Measurements from ENCODE around the gene SULT1B1. TPM values are rescaled to one million over a fixed set of nuclear protein-coding genes. Genes with fewer than 3 reads are reported as not detected.

SULT1B1 gene
- total and polyA plus RNA-seq, 2 experiments from 2014 or later, result 0.10 to 2.6 TPM

DNA sequence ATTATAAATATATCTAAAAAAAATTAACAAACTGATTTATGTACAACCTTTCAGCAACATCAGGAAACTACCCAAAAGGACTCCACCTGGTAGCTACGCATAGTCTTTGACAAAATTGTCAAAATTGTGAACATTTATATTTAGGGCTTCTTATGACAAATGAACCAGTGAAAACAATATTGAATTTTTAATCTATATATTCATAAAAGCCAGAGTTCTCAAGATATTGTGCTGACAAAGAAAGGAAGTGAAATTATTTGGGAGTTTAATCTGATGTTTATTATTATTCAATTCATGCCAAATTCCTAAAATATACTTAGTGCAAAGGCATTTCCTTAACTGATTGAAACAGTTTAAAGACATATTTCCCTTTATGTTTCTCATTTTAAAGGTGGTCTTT is 5.3 kb upstream of the SULT1B1 start:
- TF ChIP-seq EZH2phosphoT487 (IDR thresholded peaks at IDR 0.05; ENCODE audit: insufficient read depth, low read depth) (no peak), EZH2 (IDR thresholded peaks at IDR 0.05; ENCODE audit: insufficient read depth, poor library complexity, severe bottlenecking) (no peak)
- 94 to 100% methylated on average over 1 of the region's 1 CpG for WGBS, 2 experiments (ENCODE audit: low coverage in 1 of 2, low lambda C conversion rate in 2 of 2, missing lambda C conversion rate in 2 of 2)
- no peaks in the 10 kb centered on the region for H3K9me2 ChIP-seq (ENCODE audit: insufficient read depth)
- H3F3A ChIP-seq (ENCODE audit: insufficient read depth), result 0 out of 2 replicates have a peak, but pooled peaks cover 3% of the 10 kb centered on the region
- no peaks in the 10 kb centered on the region for H3K9me3 ChIP-seq (ENCODE audit: low read depth)
- no peak overlapping the region for H3K4me2 ChIP-seq (ENCODE audit: unreplicated experiment)
- no peaks in the 10 kb centered on the region for H3K27me3 ChIP-seq (replicated peaks; ENCODE audit: insufficient read depth)
- H3K9ac ChIP-seq, result no peak overlapping the region
- DNase-seq, result no peak
- H3K4me1 ChIP-seq (ENCODE audit: insufficient read depth), result peaks cover 10% of the 10 kb centered on the region
- no peaks in the 10 kb centered on the region for H4K20me1 ChIP-seq (ENCODE audit: insufficient read depth)
- no peak overlapping the region for H2AFZ ChIP-seq
- no peak overlapping the region for H3K4me3 ChIP-seq
- H3K79me2 ChIP-seq (ENCODE audit: insufficient read depth), result no peaks in the 10 kb centered on the region
- no peaks in the 10 kb centered on the region for H3K36me3 ChIP-seq (ENCODE audit: low read depth)
- H3K27ac ChIP-seq, result no peak overlapping the region
- in situ Hi-C loops (cut with MboI), result no loop called here

DNA sequence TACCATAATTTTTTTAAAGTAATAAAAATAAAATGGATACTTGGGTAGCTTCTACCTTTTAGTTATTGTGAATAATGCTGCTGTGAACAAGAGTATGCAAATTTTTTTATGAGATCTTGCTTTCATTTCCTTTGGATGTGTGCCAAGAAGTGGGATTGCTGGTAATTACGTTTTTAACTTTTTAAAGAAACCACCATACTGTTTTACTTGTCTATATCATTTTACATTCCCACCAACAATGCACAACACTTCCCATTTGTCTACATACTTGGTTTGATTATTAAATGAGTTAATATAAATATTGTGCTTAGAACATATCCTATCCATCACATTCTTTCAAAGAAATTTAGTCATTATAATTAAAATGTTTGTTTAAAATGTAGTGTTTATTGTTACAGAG is 3.9 kb upstream of the SULT1B1 start:
- H3K4me1 ChIP-seq (ENCODE audit: insufficient read depth), result peaks cover 24% of the 10 kb centered on the region
- no peak for DNase-seq
- TF ChIP-seq EZH2 (IDR thresholded peaks at IDR 0.05; ENCODE audit: insufficient read depth, poor library complexity, severe bottlenecking) (no peak), EZH2phosphoT487 (IDR thresholded peaks at IDR 0.05; ENCODE audit: insufficient read depth, low read depth) (no peak)
- no peaks in the 10 kb centered on the region for H3K27me3 ChIP-seq (replicated peaks; ENCODE audit: insufficient read depth)
- no peak overlapping the region for H3K4me3 ChIP-seq
- no peaks in the 10 kb centered on the region for H4K20me1 ChIP-seq (ENCODE audit: insufficient read depth)
- no peak overlapping the region for H2AFZ ChIP-seq
- H3K4me2 ChIP-seq (ENCODE audit: unreplicated experiment), result no peak overlapping the region
- no peak overlapping the region for H3K27ac ChIP-seq
- no peak overlapping the region for H3K9ac ChIP-seq
- 0 out of 2 replicates have a peak, but pooled peaks cover 5% of the 10 kb centered on the region for H3F3A ChIP-seq (ENCODE audit: insufficient read depth)
- H3K79me2 ChIP-seq (ENCODE audit: insufficient read depth), result no peaks in the 10 kb centered on the region
- H3K9me3 ChIP-seq (ENCODE audit: low read depth), result no peaks in the 10 kb centered on the region
- in situ Hi-C loops (cut with MboI), result no loop called here
- H3K36me3 ChIP-seq (ENCODE audit: low read depth), result no peaks in the 10 kb centered on the region
- WGBS, 2 experiments (ENCODE audit: low coverage in 1 of 2, low lambda C conversion rate in 2 of 2, missing lambda C conversion rate in 2 of 2), result 0 to 2% methylated on average over 1 of the region's 1 CpG
- H3K9me2 ChIP-seq (ENCODE audit: insufficient read depth), result no peaks in the 10 kb centered on the region

GRCh38 chr4:69763233-69763632 is 2.8 kb upstream of the SULT1B1 start:
- DNase-seq, result no peak
- no peak overlapping the region for H3K9ac ChIP-seq
- no peaks in the 10 kb centered on the region for H3K79me2 ChIP-seq (ENCODE audit: insufficient read depth)
- no peaks in the 10 kb centered on the region for H3K36me3 ChIP-seq (ENCODE audit: low read depth)
- H3K4me2 ChIP-seq (ENCODE audit: unreplicated experiment), result no peak overlapping the region
- no peaks in the 10 kb centered on the region for H3K9me3 ChIP-seq (ENCODE audit: low read depth)
- H3K4me3 ChIP-seq, result no peak overlapping the region
- H3K27ac ChIP-seq, result no peak overlapping the region
- H3K4me1 ChIP-seq (ENCODE audit: insufficient read depth), result peaks cover 24% of the 10 kb centered on the region
- no peak overlapping the region for H2AFZ ChIP-seq
- in situ Hi-C loops (cut with MboI), result no loop called here
- TF ChIP-seq EZH2phosphoT487 (IDR thresholded peaks at IDR 0.05; ENCODE audit: insufficient read depth, low read depth) (no peak), EZH2 (IDR thresholded peaks at IDR 0.05; ENCODE audit: insufficient read depth, poor library complexity, severe bottlenecking) (no peak)
- H3K27me3 ChIP-seq (replicated peaks; ENCODE audit: insufficient read depth), result no peaks in the 10 kb centered on the region
- no peaks in the 10 kb centered on the region for H4K20me1 ChIP-seq (ENCODE audit: insufficient read depth)
- no peaks in the 10 kb centered on the region for H3K9me2 ChIP-seq (ENCODE audit: insufficient read depth)
- 87 to 94% methylated on average over 3 of the region's 3 CpGs for WGBS, 2 experiments (ENCODE audit: low coverage in 1 of 2, low lambda C conversion rate in 2 of 2, missing lambda C conversion rate in 2 of 2)
- 0 out of 2 replicates have a peak, but pooled peaks cover 5% of the 10 kb centered on the region for H3F3A ChIP-seq (ENCODE audit: insufficient read depth)

GRCh38 chr4:69759189-69759604 is 1.2 kb downstream of the SULT1B1 start:
- Histone ChIP-seq H2AFZ (0 out of 2 replicates have a peak overlapping the region, but pooled peaks have one; percentile 16), H3K27ac (no peak overlapping the region), H3K9me3 (ENCODE audit: low read depth) (no peaks in the 10 kb centered on the region), H3K9me2 (ENCODE audit: insufficient read depth) (no peaks in the 10 kb centered on the region), H3K27me3 (replicated peaks; ENCODE audit: insufficient read depth) (no peaks in the 10 kb centered on the region), H3K4me3 (no peak overlapping the region), H3K36me3 (ENCODE audit: low read depth) (no peaks in the 10 kb centered on the region), H4K20me1 (ENCODE audit: insufficient read depth) (no peaks in the 10 kb centered on the region), H3K4me2 (ENCODE audit: unreplicated experiment) (no peak overlapping the region), H3K79me2 (ENCODE audit: insufficient read depth) (no peaks in the 10 kb centered on the region), H3K9ac (no peak overlapping the region), H3F3A (ENCODE audit: insufficient read depth) (0 out of 2 replicates have a peak, but pooled peaks cover 5% of the 10 kb centered on the region), H3K4me1 (ENCODE audit: insufficient read depth) (peaks cover 17% of the 10 kb centered on the region)
- WGBS, 2 experiments (ENCODE audit: low coverage in 1 of 2, low lambda C conversion rate in 2 of 2, missing lambda C conversion rate in 2 of 2), result 60 to 72% methylated on average over 6 of the region's 6 CpGs
- DNase-seq, result peak; percentile 19
- no peak for TF ChIP-seq EZH2 (IDR thresholded peaks at IDR 0.05; ENCODE audit: insufficient read depth, poor library complexity, severe bottlenecking)
- no peak for TF ChIP-seq EZH2phosphoT487 (IDR thresholded peaks at IDR 0.05; ENCODE audit: insufficient read depth, low read depth)
- in situ Hi-C loops (cut with MboI), result no loop called here

GRCh38 chr4:69757464-69757863 is 3.0 kb downstream of the SULT1B1 start:
- no peaks in the 10 kb centered on the region for H4K20me1 ChIP-seq (ENCODE audit: insufficient read depth)
- peaks cover 17% of the 10 kb centered on the region for H3K4me1 ChIP-seq (ENCODE audit: insufficient read depth)
- WGBS, 2 experiments (ENCODE audit: low coverage in 1 of 2, low lambda C conversion rate in 2 of 2, missing lambda C conversion rate in 2 of 2), result 79 to 82% methylated on average over 2 of the region's 2 CpGs
- no peak overlapping the region for H3K4me2 ChIP-seq (ENCODE audit: unreplicated experiment)
- in situ Hi-C loops (cut with MboI), result no loop called here
- H3K27ac ChIP-seq, result no peak overlapping the region
- DNase-seq, result no peak
- no peaks in the 10 kb centered on the region for H3K36me3 ChIP-seq (ENCODE audit: low read depth)
- H3K79me2 ChIP-seq (ENCODE audit: insufficient read depth), result no peaks in the 10 kb centered on the region
- no peaks in the 10 kb centered on the region for H3K27me3 ChIP-seq (replicated peaks; ENCODE audit: insufficient read depth)
- H2AFZ ChIP-seq, result no peak overlapping the region
- no peak overlapping the region for H3K9ac ChIP-seq
- no peaks in the 10 kb centered on the region for H3K9me3 ChIP-seq (ENCODE audit: low read depth)
- no peak for TF ChIP-seq EZH2 (IDR thresholded peaks at IDR 0.05; ENCODE audit: insufficient read depth, poor library complexity, severe bottlenecking)
- TF ChIP-seq EZH2phosphoT487 (IDR thresholded peaks at IDR 0.05; ENCODE audit: insufficient read depth, low read depth), result no peak
- no peak overlapping the region for H3K4me3 ChIP-seq
- H3F3A ChIP-seq (ENCODE audit: insufficient read depth), result 0 out of 2 replicates have a peak, but pooled peaks cover 5% of the 10 kb centered on the region
- H3K9me2 ChIP-seq (ENCODE audit: insufficient read depth), result no peaks in the 10 kb centered on the region

Measured in GM23248 (cell line).